ENCODE results near the gene TIA1.
"Not testable (repeated sequence)": the region's sequence is repeated elsewhere in the genome, so short reads cannot be mapped to it uniquely, and the experiment has no call there.

Gene TIA1

GRCh38 chr2:70233926-70234325, 14.5 kb downstream of the TIA1 start:
- peaks cover 3% of the 10 kb centered on the region; the same call in 1 of the 2 replicates for H3F3A ChIP-seq (ENCODE audit: insufficient read depth)
- no peaks in the 10 kb centered on the region for H4K20me1 ChIP-seq (ENCODE audit: low read depth, low read length)
- H3K9me3 ChIP-seq (ENCODE audit: insufficient read depth, low read length), result no peaks in the 10 kb centered on the region
- no peak overlapping the region for H2AFZ ChIP-seq (ENCODE audit: low read depth, low read length, severe bottlenecking)
- H3K27ac ChIP-seq (ENCODE audit: low read depth, low read length), result no peak overlapping the region
- TF ChIP-seq CTCF (IDR thresholded peaks at IDR 0.05; ENCODE audit: insufficient read depth, low read length, poor library complexity, severe bottlenecking), result no peak
- TF ChIP-seq EZH2phosphoT487 (conservative IDR thresholded peaks at IDR 0.05; ENCODE audit: low read length), result no peak
- H3K4me2 ChIP-seq (ENCODE audit: low read depth, low read length, poor library complexity, severe bottlenecking), result no peak overlapping the region
- no peak overlapping the region for H3K9ac ChIP-seq (ENCODE audit: low read length)
- peaks cover 40% of the 10 kb centered on the region for H3K79me2 ChIP-seq (ENCODE audit: insufficient read depth, low read length)
- no peak overlapping the region for H3K4me3 ChIP-seq (ENCODE audit: insufficient read depth, low read length, poor library complexity, severe bottlenecking)
- peaks cover 28% of the 10 kb centered on the region for H3K36me3 ChIP-seq (ENCODE audit: low read length)
- no peaks in the 10 kb centered on the region for H3K27me3 ChIP-seq (ENCODE audit: low read length)
- no peaks in the 10 kb centered on the region for H3K9me2 ChIP-seq (replicated peaks; ENCODE audit: insufficient read depth, low read length)

- no peak overlapping the region for H3K4me2 ChIP-seq (ENCODE audit: low read depth, low read length, poor library complexity, severe bottlenecking)
- H2AFZ ChIP-seq (ENCODE audit: low read depth, low read length, severe bottlenecking), result no peak overlapping the region
- H3K27ac ChIP-seq (ENCODE audit: low read depth, low read length), result no peak overlapping the region
- H3K4me3 ChIP-seq (ENCODE audit: insufficient read depth, low read length, poor library complexity, severe bottlenecking), result no peak overlapping the region
- H3K9me3 ChIP-seq (ENCODE audit: insufficient read depth, low read length), result no peaks in the 10 kb centered on the region
- no peak overlapping the region for H3K9ac ChIP-seq (ENCODE audit: low read length)
- peaks cover 14% of the 10 kb centered on the region; the same call in 1 of the 2 replicates for H3F3A ChIP-seq (ENCODE audit: insufficient read depth)
- H4K20me1 ChIP-seq (ENCODE audit: low read depth, low read length), result peaks cover 5% of the 10 kb centered on the region; the same call in 1 of the 2 replicates
- H3K36me3 ChIP-seq (ENCODE audit: low read length), result peaks cover 68% of the 10 kb centered on the region; the same call in 1 of the 2 replicates
- H3K9me2 ChIP-seq (replicated peaks; ENCODE audit: insufficient read depth, low read length), result no peaks in the 10 kb centered on the region
- no peaks in the 10 kb centered on the region for H3K27me3 ChIP-seq (ENCODE audit: low read length)
- H3K79me2 ChIP-seq (ENCODE audit: insufficient read depth, low read length), result peaks cover 3% of the 10 kb centered on the region; the same call in 1 of the 2 replicates
- TF ChIP-seq CTCF (IDR thresholded peaks at IDR 0.05; ENCODE audit: insufficient read depth, low read length, poor library complexity, severe bottlenecking) (no peak), EZH2phosphoT487 (conservative IDR thresholded peaks at IDR 0.05; ENCODE audit: low read length) (no peak)
Observed at GRCh38 chr2:70226781-70227180, 21.6 kb downstream of the TIA1 start.

- not testable (repeated sequence) for H4K20me1 ChIP-seq (ENCODE audit: low read depth, low read length); H3K79me2 ChIP-seq (ENCODE audit: insufficient read depth, low read length); H3K4me2 ChIP-seq (ENCODE audit: low read depth, low read length, poor library complexity, severe bottlenecking); H3K4me3 ChIP-seq (ENCODE audit: insufficient read depth, low read length, poor library complexity, severe bottlenecking); H3K27me3 ChIP-seq (ENCODE audit: low read length); H3K27ac ChIP-seq (ENCODE audit: low read depth, low read length); H3K9me3 ChIP-seq (ENCODE audit: insufficient read depth, low read length); H2AFZ ChIP-seq (ENCODE audit: low read depth, low read length, severe bottlenecking); H3K9ac ChIP-seq (ENCODE audit: low read length); H3K9me2 ChIP-seq (replicated peaks; ENCODE audit: insufficient read depth, low read length)
- peaks cover 11% of the 10 kb centered on the region; the same call in 1 of the 2 replicates for H3F3A ChIP-seq (ENCODE audit: insufficient read depth)
- H3K36me3 ChIP-seq (ENCODE audit: low read length), result peaks cover 52% of the 10 kb centered on the region; the same call in 1 of the 2 replicates
Observed at GRCh38 chr2:70223305-70223704, 25.1 kb downstream of the TIA1 start.

- TF ChIP-seq CTCF (IDR thresholded peaks at IDR 0.05; ENCODE audit: insufficient read depth, low read length, poor library complexity, severe bottlenecking), result no peak
- TF ChIP-seq EZH2phosphoT487 (conservative IDR thresholded peaks at IDR 0.05; ENCODE audit: low read length), result no peak
- Histone ChIP-seq H3K36me3 (ENCODE audit: low read length) (peaks cover 55% of the 10 kb centered on the region; the same call in 1 of the 2 replicates), H3K27ac (ENCODE audit: low read depth, low read length) (no peak overlapping the region), H3K9me3 (ENCODE audit: insufficient read depth, low read length) (no peaks in the 10 kb centered on the region), H2AFZ (ENCODE audit: low read depth, low read length, severe bottlenecking) (no peak overlapping the region), H4K20me1 (ENCODE audit: low read depth, low read length) (no peaks in the 10 kb centered on the region), H3K4me2 (ENCODE audit: low read depth, low read length, poor library complexity, severe bottlenecking) (no peak overlapping the region), H3K79me2 (ENCODE audit: insufficient read depth, low read length) (no peaks in the 10 kb centered on the region), H3K9me2 (replicated peaks; ENCODE audit: insufficient read depth, low read length) (no peaks in the 10 kb centered on the region), H3K4me3 (ENCODE audit: insufficient read depth, low read length, poor library complexity, severe bottlenecking) (no peak overlapping the region), H3F3A (ENCODE audit: insufficient read depth) (peaks cover 15% of the 10 kb centered on the region; the same call in 1 of the 2 replicates), H3K27me3 (ENCODE audit: low read length) (no peaks in the 10 kb centered on the region), H3K9ac (ENCODE audit: low read length) (no peak overlapping the region)
Observed at GRCh38 chr2:70214953-70215549, 33.4 kb downstream of the TIA1 start.
